ENCODE data around the gene NSDHL. TPM values are rescaled to one million over a fixed set of nuclear protein-coding genes. Genes with fewer than 3 reads are reported as not detected.

Gene NSDHL
- total RNA-seq, 1 experiment from 2014 or later, result 22.1 TPM

- TF ChIP-seq TCF7L2 (IDR thresholded peaks at IDR 0.05; ENCODE audit: borderline replicate concordance, extremely low read depth, insufficient read depth, insufficient read length), result no peak
- no peak for TF ChIP-seq EGR1 (IDR thresholded peaks at IDR 0.05; ENCODE audit: low read depth)
- TF ChIP-seq ZFX (IDR thresholded peaks at IDR 0.05), result no peak
- no peak for TF ChIP-seq FOSL1 (IDR thresholded peaks at IDR 0.05; ENCODE audit: low read depth)
These were observed 68.4 kb downstream of the NSDHL start (continued) for GRCh38 chrX:152899111-152899873.

DNA sequence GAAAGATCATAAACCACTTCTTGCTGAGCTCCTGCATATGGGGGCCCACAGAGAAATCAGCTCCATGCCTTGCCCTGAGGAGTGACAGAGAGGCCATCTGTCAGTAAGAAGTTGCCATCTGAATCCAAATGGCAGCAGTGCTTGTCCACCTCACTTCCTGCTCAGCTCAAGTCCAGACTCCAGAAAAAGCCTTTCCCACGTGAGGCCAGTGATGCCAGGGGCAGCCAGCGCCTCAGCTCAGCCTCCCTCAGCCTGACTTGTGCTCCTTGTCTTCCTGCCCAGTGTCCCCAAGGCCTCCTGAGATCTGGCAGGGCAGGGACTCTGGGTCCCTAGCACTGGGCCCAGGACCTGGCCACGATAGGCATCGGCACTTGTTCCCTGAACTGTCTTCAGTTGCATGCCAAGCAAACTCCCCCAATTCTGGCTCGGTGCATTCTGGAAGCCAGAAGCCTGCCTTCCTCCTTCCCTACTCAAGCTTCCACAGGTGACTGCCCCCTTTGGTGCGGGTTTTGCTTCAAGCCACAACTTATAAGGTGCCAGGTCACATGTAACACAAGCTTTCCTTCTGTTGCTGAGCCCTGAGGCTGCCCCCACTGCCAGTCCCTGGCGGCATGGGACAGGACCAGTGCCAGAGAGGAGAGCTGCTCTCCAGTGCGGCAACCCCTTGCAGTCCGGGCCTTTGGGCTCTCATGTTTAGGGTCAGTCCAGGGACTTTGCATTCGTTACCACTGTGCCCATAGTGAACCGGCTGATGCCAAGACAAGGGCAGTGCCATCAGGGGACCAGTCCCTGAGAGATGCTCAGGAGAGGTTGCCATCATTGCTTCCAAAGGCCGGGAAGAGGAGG, 69.2 kb downstream of the NSDHL start:
- POLR2A ChIA-PET, result no interaction called here
- no peak for ATAC-seq
- TF ChIP-seq SP1 (IDR thresholded peaks at IDR 0.05; ENCODE audit: low read depth) (no peak), CEBPB (IDR thresholded peaks at IDR 0.05; ENCODE audit: low read depth) (no peak), CBX3 (IDR thresholded peaks at IDR 0.05; ENCODE audit: low read depth) (no peak), ELF1 (IDR thresholded peaks at IDR 0.05; ENCODE audit: borderline replicate concordance, low read depth) (no peak), YY1 (IDR thresholded peaks at IDR 0.05; ENCODE audit: extremely low read depth, insufficient replicate concordance, low read depth, low read length) (no peak), ZBTB33 (IDR thresholded peaks at IDR 0.05; ENCODE audit: extremely low read depth, insufficient replicate concordance, low read length) (no peak), CTCF (IDR thresholded peaks at IDR 0.05 in 2 of 3, conservative IDR thresholded peaks at IDR 0.05 in 1 of 3; ENCODE audit: borderline replicate concordance in 1 of 3, insufficient read depth in 1 of 3, low read depth in 2 of 3, low read length in 2 of 3) (no peak), EGR1 (IDR thresholded peaks at IDR 0.05; ENCODE audit: low read depth) (no peak), MAX (IDR thresholded peaks at IDR 0.05) (no peak), POLR2AphosphoS5 (IDR thresholded peaks at IDR 0.05; ENCODE audit: low read depth, low read length) (no peak), SIN3A (IDR thresholded peaks at IDR 0.05; ENCODE audit: low read depth) (no peak), TCF7L2 (IDR thresholded peaks at IDR 0.05; ENCODE audit: borderline replicate concordance, extremely low read depth, insufficient read depth, insufficient read length) (no peak)
- TF ChIP-seq, protein P1, sequence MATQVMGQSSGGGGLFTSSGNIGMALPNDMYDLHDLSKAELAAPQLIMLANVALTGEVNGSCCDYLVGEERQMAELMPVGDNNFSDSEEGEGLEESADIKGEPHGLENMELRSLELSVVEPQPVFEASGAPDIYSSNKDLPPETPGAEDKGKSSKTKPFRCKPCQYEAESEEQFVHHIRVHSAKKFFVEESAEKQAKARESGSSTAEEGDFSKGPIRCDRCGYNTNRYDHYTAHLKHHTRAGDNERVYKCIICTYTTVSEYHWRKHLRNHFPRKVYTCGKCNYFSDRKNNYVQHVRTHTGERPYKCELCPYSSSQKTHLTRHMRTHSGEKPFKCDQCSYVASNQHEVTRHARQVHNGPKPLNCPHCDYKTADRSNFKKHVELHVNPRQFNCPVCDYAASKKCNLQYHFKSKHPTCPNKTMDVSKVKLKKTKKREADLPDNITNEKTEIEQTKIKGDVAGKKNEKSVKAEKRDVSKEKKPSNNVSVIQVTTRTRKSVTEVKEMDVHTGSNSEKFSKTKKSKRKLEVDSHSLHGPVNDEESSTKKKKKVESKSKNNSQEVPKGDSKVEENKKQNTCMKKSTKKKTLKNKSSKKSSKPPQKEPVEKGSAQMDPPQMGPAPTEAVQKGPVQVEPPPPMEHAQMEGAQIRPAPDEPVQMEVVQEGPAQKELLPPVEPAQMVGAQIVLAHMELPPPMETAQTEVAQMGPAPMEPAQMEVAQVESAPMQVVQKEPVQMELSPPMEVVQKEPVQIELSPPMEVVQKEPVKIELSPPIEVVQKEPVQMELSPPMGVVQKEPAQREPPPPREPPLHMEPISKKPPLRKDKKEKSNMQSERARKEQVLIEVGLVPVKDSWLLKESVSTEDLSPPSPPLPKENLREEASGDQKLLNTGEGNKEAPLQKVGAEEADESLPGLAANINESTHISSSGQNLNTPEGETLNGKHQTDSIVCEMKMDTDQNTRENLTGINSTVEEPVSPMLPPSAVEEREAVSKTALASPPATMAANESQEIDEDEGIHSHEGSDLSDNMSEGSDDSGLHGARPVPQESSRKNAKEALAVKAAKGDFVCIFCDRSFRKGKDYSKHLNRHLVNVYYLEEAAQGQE (IDR thresholded peaks at IDR 0.05; ENCODE audit: low read depth), result no peak

More for the DNA sequence above, 69.2 kb downstream of the NSDHL start:
- Histone ChIP-seq H3K9me2 (ENCODE audit: insufficient read depth) (no peaks in the 10 kb centered on the region), H3K4me3 (replicated peaks in 1 of 2; ENCODE audit: low read depth in 1 of 2, low read length in 2 of 2) (no peak overlapping the region), H3K79me2 (ENCODE audit: insufficient read depth, low read length) (no peaks in the 10 kb centered on the region), H3K9ac (ENCODE audit: low read length) (no peak overlapping the region), H3K4me1 (ENCODE audit: control insufficient read depth in 1 of 2, insufficient read depth in 2 of 2, low read length in 2 of 2) (peaks cover 17 to 60% of the 10 kb centered on the region in 2 experiments), H3K27me3 (ENCODE audit: insufficient read depth, low read length) (no peaks in the 10 kb centered on the region), H3K9me3 (ENCODE audit: control insufficient read depth in 1 of 2, insufficient read depth in 1 of 2, low read depth in 1 of 2, low read length in 2 of 2) (no peaks in the 10 kb centered on the region), H4K20me1 (ENCODE audit: insufficient read depth) (no peaks in the 10 kb centered on the region), H3K36me3 (ENCODE audit: control insufficient read depth in 1 of 2, insufficient read depth in 2 of 2, low read length in 2 of 2) (no peaks in the 10 kb centered on the region), H2AFZ (ENCODE audit: low read depth, low read length, poor library complexity, severe bottlenecking) (no peak overlapping the region), H3K27ac (ENCODE audit: low read depth, low read length) (no peak overlapping the region), H3K4me2 (ENCODE audit: low read length) (no peak overlapping the region)
- no TSS peak for BruUV-seq (replicated peaks)
- DNase-seq (ENCODE audit: low read depth, low spot score), result no peak
- intact Hi-C loops (cut with micrococcal nuclease), result no loop called here
- CTCF ChIA-PET, result no interaction called here
- RAD21 ChIA-PET (ENCODE audit: low non-redundant PET in 1 of 2, low total read pairs in 2 of 2, uncharacterized antibody in 2 of 2, unreplicated experiment in 2 of 2), result no interaction called here
